OCI-LY3 (cell line): ENCODE results near the gene SFMBT1.

Source experiments
- H2AFZ ChIP-seq: fragments of 200-600, 300-600 bp; shearing (Covaris generic); 2 replicates; pipeline ENCODE4 v1.6.0; 2014; ENCODE audit warnings: antibody characterized with exemption, low read depth, low read length
- H3K27ac ChIP-seq: fragments of 200-600, 300-600 bp; sonication (generic); 2 replicates; pipeline ENCODE4 v1.5.1; 2014; ENCODE audit warnings: mild to moderate bottlenecking, low read length, moderate library complexity, mixed read lengths
- H3K27me3 ChIP-seq: fragments of 200-600, 300-600 bp; sonication (generic); 2 replicates; pipeline ENCODE4 v1.6.1; 2014; ENCODE audit warnings: low read depth, low read length, mixed read lengths
- H3K36me3 ChIP-seq: fragments of 200-600, 300-600 bp; sonication (generic); replicated peaks from 2 replicates; pipeline ENCODE3; 2014; ENCODE audit warnings: low read depth, low read length, mixed read lengths
- H3K4me1 ChIP-seq: fragments of 300-600, 200-600 bp; sonication (generic); 2 replicates; pipeline ENCODE4 v1.6.1; 2014; ENCODE audit warnings: low read length, mixed read lengths
- H3K4me2 ChIP-seq: fragments of 200-600, 300-600 bp; sonication (generic); 2 replicates; pipeline ENCODE4 v1.6.1; 2014; ENCODE audit warnings: low read length, mixed read lengths
- H3K4me3 ChIP-seq: fragments of 300-600, 200-600 bp; sonication (generic); 2 replicates; pipeline ENCODE4 v1.5.1; 2014; ENCODE audit warnings: antibody characterized with exemption, mild to moderate bottlenecking, low read length, moderate library complexity
- H3K79me2 ChIP-seq: fragments of 300-600, 200-600 bp; shearing (Covaris generic); 2 replicates; pipeline ENCODE4 v1.6.1; 2014; ENCODE audit warnings: mild to moderate bottlenecking, low read length, mixed read lengths
- H3K9ac ChIP-seq: fragments of 300-600, 200-600 bp; shearing (Covaris generic); 2 replicates; pipeline ENCODE4 v1.6.0; 2014; ENCODE audit warnings: mild to moderate bottlenecking, low read length, moderate library complexity
- H3K9me3 ChIP-seq: fragments of 200-600, 300-600 bp; shearing (Covaris generic); 2 replicates; pipeline ENCODE4 v1.6.1; 2014; ENCODE audit warnings: low read length, mixed read lengths; ENCODE audit not compliant: insufficient read depth
- H4K20me1 ChIP-seq: fragments of 200-600, 300-600 bp; sonication (generic); 2 replicates; pipeline ENCODE4 v1.6.1; 2016; ENCODE audit warnings: low read length, mixed read lengths; ENCODE audit not compliant: insufficient read depth
- CTCF ChIP-seq: fragments of 200-600, 300-600 bp; sonication (generic); IDR thresholded peaks from 2 replicates; pipeline ENCODE4 v1.5.1; 2014; ENCODE audit warnings: antibody characterized with exemption, low read length, low read depth
- EZH2phosphoT487 ChIP-seq: fragments of 200-600 bp; shearing (Covaris generic); IDR thresholded peaks from 2 replicates; pipeline ENCODE4 v1.6.1; 2018; ENCODE audit warnings: antibody characterized with exemption, mixed run types, low read depth

Gene SFMBT1

GRCh38 chr3:53069422-53070068 is 23.7 kb upstream of the SFMBT1 start:
- no peak for TF ChIP-seq EZH2phosphoT487
- TF ChIP-seq CTCF: no peak
- Histone ChIP-seq H2AFZ (no peak overlapping the region), H3K9ac (no peak overlapping the region), H3K4me2 (no peak overlapping the region), H3K27me3 (0 out of 2 replicates have a peak, but pooled peaks cover 4% of the 10 kb centered on the region), H3K36me3 (no peaks in the 10 kb centered on the region), H4K20me1 (no peaks in the 10 kb centered on the region), H3K9me3 (no peaks in the 10 kb centered on the region), H3K27ac (no peak overlapping the region), H3K4me3 (no peak overlapping the region), H3K79me2 (no peaks in the 10 kb centered on the region), H3K4me1 (peaks cover 12% of the 10 kb centered on the region)

- H3K9ac ChIP-seq: no peak overlapping the region
- no peak overlapping the region for H3K4me2 ChIP-seq
- no peak for TF ChIP-seq CTCF
- no peak for TF ChIP-seq EZH2phosphoT487
- no peaks in the 10 kb centered on the region for H4K20me1 ChIP-seq
- H3K27me3 ChIP-seq: 0 out of 2 replicates have a peak, but pooled peaks cover 12% of the 10 kb centered on the region
- H3K9me3 ChIP-seq: no peaks in the 10 kb centered on the region
- no peak overlapping the region for H3K27ac ChIP-seq
- no peak overlapping the region for H3K4me3 ChIP-seq
- H3K36me3 ChIP-seq: no peaks in the 10 kb centered on the region
- H3K4me1 ChIP-seq: 0 out of 2 replicates have a peak, but pooled peaks cover 5% of the 10 kb centered on the region
- no peaks in the 10 kb centered on the region for H3K79me2 ChIP-seq
- no peak overlapping the region for H2AFZ ChIP-seq
Observed at GRCh38 chr3:53068176-53068575, 22.3 kb upstream of the SFMBT1 start.

- Histone ChIP-seq H2AFZ (no peak overlapping the region), H3K4me2 (no peak overlapping the region), H4K20me1 (no peaks in the 10 kb centered on the region), H3K27ac (no peak overlapping the region), H3K9ac (no peak overlapping the region), H3K79me2 (no peaks in the 10 kb centered on the region), H3K27me3 (peaks cover 16% of the 10 kb centered on the region), H3K4me3 (no peak overlapping the region), H3K4me1 (0 out of 2 replicates have a peak, but pooled peaks cover 5% of the 10 kb centered on the region), H3K9me3 (no peaks in the 10 kb centered on the region), H3K36me3 (no peaks in the 10 kb centered on the region)
- TF ChIP-seq CTCF: no peak
- TF ChIP-seq EZH2phosphoT487: no peak
Observed at GRCh38 chr3:53067567-53067966, 21.7 kb upstream of the SFMBT1 start.

GRCh38 chr3:53065841-53066480 is 20.1 kb upstream of the SFMBT1 start:
- Histone ChIP-seq H3K9me3 (no peaks in the 10 kb centered on the region), H4K20me1 (no peaks in the 10 kb centered on the region), H3K79me2 (no peaks in the 10 kb centered on the region), H3K27me3 (peaks cover 25% of the 10 kb centered on the region), H3K4me1 (no peaks in the 10 kb centered on the region), H3K4me3 (no peak overlapping the region), H3K27ac (no peak overlapping the region), H2AFZ (no peak overlapping the region), H3K9ac (no peak overlapping the region), H3K4me2 (no peak overlapping the region), H3K36me3 (no peaks in the 10 kb centered on the region)
- TF ChIP-seq CTCF: no peak
- no peak for TF ChIP-seq EZH2phosphoT487
